NCI-H2081 treated with DMSO at 0.1 percent for 48 hours (cell line): ENCODE data around the gene HDAC4.

ENCODE experiments used
- DNase-seq: peaks from one replicate; lab custom pipeline; 2025; lab: John Stamatoyannopoulos, UW

HDAC4 gene

GRCh38 chr2:239252393-239252792, 148.4 kb downstream of the HDAC4 start:
- no peak for DNase-seq

GRCh38 chr2:239251971-239252370, 148.8 kb downstream of the HDAC4 start:
- DNase-seq = no peak

GRCh38 chr2:239250216-239251081, 150.4 kb downstream of the HDAC4 start:
- DNase-seq = no peak

GRCh38 chr2:239249776-239250175, 151.0 kb downstream of the HDAC4 start:
- DNase-seq = no peak

- no peak for DNase-seq
Measured at GRCh38 chr2:239249048-239249447, 151.8 kb downstream of the HDAC4 start.

GRCh38 chr2:239247401-239248245, 153.2 kb downstream of the HDAC4 start:
- DNase-seq = no peak

GRCh38 chr2:239246723-239247122, 154.1 kb downstream of the HDAC4 start:
- no peak for DNase-seq

- DNase-seq = no peak
Measured at GRCh38 chr2:239245872-239246721, 154.7 kb downstream of the HDAC4 start.

- DNase-seq = no peak
Measured at GRCh38 chr2:239245107-239245506, 155.7 kb downstream of the HDAC4 start.

- DNase-seq = no peak
Measured at GRCh38 chr2:239244625-239245024, 156.2 kb downstream of the HDAC4 start.

GRCh38 chr2:239241431-239241960, 159.3 kb downstream of the HDAC4 start:
- DNase-seq = no peak

- no peak for DNase-seq
Measured at GRCh38 chr2:239240414-239240881, 160.4 kb downstream of the HDAC4 start.

GRCh38 chr2:239239607-239240413, 161.0 kb downstream of the HDAC4 start:
- no peak for DNase-seq

- DNase-seq = no peak
Measured at GRCh38 chr2:239238839-239239606, 161.8 kb downstream of the HDAC4 start.

- no peak for DNase-seq
Measured at GRCh38 chr2:239238381-239238780, 162.4 kb downstream of the HDAC4 start.

- no peak for DNase-seq
Measured at GRCh38 chr2:239236808-239237205, 164.0 kb downstream of the HDAC4 start.

- DNase-seq = no peak
Measured at GRCh38 chr2:239236043-239236807, 164.6 kb downstream of the HDAC4 start.

- DNase-seq = no peak
Measured at GRCh38 chr2:239235311-239235710, 165.5 kb downstream of the HDAC4 start.
